Transverse colon (tissue), 4 donors: ENCODE measurements around the gene ANKRD23. TPM values are rescaled to one million over a fixed set of nuclear protein-coding genes. Genes with fewer than 3 reads are reported as not detected.

Source experiments
- DNase-seq: peaks from one replicate; pipeline ENCODE4 v3.0.0-alpha.2; 2019
- H3K27ac ChIP-seq, 4 donors: fragments of 200-600 bp; sonication (generic); 2 replicates each; pipeline ENCODE4 v1.5.1; 2016 to 2018; ENCODE audit warnings: inconsistent platforms in 4 of 4
- H3K27me3 ChIP-seq: fragments of 200-600 bp; sonication (generic); 2 replicates; pipeline ENCODE4 v1.5.1; 2017; ENCODE audit warnings: inconsistent platforms
- H3K36me3 ChIP-seq, 4 donors: fragments of 200-600 bp; sonication (generic); 2 replicates each; pipeline ENCODE4 v1.5.1; 2017 to 2019; ENCODE audit warnings: inconsistent platforms in 4 of 4
- H3K4me1 ChIP-seq, 4 donors: fragments of 200-600 bp; sonication (generic); 2 replicates each; pipeline ENCODE4 v1.5.1; 2017 to 2020; ENCODE audit warnings: inconsistent platforms in 4 of 4
- H3K4me3 ChIP-seq, 4 donors: fragments of 200-600 bp; sonication (generic); 1 replicate in 1 of 4; 2 replicates in 3 of 4; pipeline versions ENCODE4 v1.5.1 to v1.6.1; 2017 to 2019; ENCODE audit warnings: inconsistent platforms in 4 of 4
- H3K9me3 ChIP-seq, 2 donors: fragments of 200-600 bp; sonication (generic); 2 replicates each; pipeline ENCODE4 v1.5.1; 2017 to 2019; ENCODE audit warnings: inconsistent platforms in 2 of 2
- EP300 ChIP-seq: sonication (generic); formaldehyde crosslinking; IDR thresholded peaks from one replicate; pipeline ENCODE4 v1.6.1; 2017; ENCODE audit warnings: antibody characterized with exemption, low read depth
- POLR2A ChIP-seq: fragments of 450-650 bp; IDR thresholded peaks from one replicate; pipeline ENCODE4 v1.6.1; 2016; ENCODE audit warnings: antibody characterized with exemption, mild to moderate bottlenecking, moderate library complexity
- POLR2AphosphoS5 ChIP-seq, 3 donors: sonication (generic); formaldehyde crosslinking; IDR thresholded peaks; one replicate each; pipeline ENCODE4 v1.6.1; 2016; ENCODE audit warnings: antibody characterized with exemption in 3 of 3
- WGBS, 2 donors: methylation state at CpG; one replicate each; pipeline ENCODE4 v1.1.5; 2018; ENCODE audit warnings: low coverage in 1 of 2; 5-methylcytosine and 5-hydroxymethylcytosine counted together
- in situ Hi-C, 4 donors: fragments of 200-750 bp; cut with MboI; loops; one replicate each; pipeline versions ENCODE4 v1.15.0 to v1.15.1; 2017; ENCODE audit warnings: low sequenced_read_pairs in 3 of 4, low pct_ligation_motif_present in 1 of 4, low pct_unique_long_range_greater_than_20kb in 1 of 4
- intact Hi-C: fragments of 100-400 bp; cut with DNase I; formaldehyde crosslinking; loops from one replicate; pipeline ENCODE4 v1.15.1; 2023; ENCODE audit warnings: low total_unique reads
- total RNA-seq, 4 donors: library from RNA; depleted of rRNA; stranded (reverse); fragments of >200 nt; gene quantifications; one replicate each; pipeline ENCODE4 v1.1.0, GENCODE V29; 2016
- TF ChIP-seq, protein P1 (sequence below), 5 experiments: fragments of 200-600 bp in 3 of 5; fragments of 450-650 bp in 2 of 5; sonication (generic) in 3 of 5; IDR thresholded peaks; 1 replicate in 2 of 5; 2 replicates in 3 of 5; pipeline ENCODE4 v1.5.1; 2016 to 2017; ENCODE audit warnings: antibody characterized with exemption in 5 of 5, inconsistent platforms in 3 of 5, mild to moderate bottlenecking in 2 of 5, moderate library complexity in 1 of 5

The ANKRD23 gene
- total RNA-seq, 4 donors from 2014 or later, result 4.1 to 22.7 (median 7.0) TPM

DNA sequence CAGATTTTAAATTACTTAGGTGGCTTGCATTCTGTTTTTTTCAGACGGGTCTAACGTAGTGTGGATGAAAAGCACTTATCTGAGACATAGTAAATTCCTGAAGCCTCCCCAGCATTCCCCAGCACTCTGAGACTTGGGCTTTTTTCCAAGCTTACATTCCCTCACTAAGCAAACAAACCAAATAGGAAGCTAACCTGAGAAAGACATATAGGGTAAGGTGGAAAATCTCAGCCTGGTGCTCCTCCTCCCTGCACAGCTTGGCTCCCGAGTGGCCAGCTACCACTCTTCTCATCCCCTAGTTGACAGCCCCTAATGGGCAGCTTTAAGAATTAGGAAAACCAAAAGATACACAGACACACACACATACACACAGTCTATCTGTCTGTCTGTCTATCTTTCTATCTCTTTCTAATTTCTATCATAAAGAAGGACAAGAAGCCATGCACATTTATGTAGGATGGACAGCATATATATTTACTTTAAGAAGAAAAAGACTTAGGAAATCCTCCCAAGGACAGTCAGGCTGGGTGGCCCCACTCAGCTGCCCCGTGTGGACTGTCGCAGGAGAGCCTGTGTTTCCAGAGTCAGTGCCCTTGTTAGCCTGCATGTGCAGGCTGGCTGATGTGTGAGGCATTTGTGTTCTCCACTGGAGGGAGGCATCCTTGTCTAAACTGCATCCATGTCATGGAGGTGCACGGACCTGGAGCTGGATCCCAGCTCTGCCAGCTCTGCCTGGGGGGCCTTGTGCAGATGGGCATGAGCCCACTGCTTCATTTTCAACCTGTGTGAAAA lies 19.5 kb downstream of the ANKRD23 start:
- no peak for DNase-seq
- TF ChIP-seq, protein P1, sequence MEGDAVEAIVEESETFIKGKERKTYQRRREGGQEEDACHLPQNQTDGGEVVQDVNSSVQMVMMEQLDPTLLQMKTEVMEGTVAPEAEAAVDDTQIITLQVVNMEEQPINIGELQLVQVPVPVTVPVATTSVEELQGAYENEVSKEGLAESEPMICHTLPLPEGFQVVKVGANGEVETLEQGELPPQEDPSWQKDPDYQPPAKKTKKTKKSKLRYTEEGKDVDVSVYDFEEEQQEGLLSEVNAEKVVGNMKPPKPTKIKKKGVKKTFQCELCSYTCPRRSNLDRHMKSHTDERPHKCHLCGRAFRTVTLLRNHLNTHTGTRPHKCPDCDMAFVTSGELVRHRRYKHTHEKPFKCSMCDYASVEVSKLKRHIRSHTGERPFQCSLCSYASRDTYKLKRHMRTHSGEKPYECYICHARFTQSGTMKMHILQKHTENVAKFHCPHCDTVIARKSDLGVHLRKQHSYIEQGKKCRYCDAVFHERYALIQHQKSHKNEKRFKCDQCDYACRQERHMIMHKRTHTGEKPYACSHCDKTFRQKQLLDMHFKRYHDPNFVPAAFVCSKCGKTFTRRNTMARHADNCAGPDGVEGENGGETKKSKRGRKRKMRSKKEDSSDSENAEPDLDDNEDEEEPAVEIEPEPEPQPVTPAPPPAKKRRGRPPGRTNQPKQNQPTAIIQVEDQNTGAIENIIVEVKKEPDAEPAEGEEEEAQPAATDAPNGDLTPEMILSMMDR (IDR thresholded peaks at IDR 0.05), result no peak
- TF ChIP-seq POLR2AphosphoS5 (IDR thresholded peaks at IDR 0.05), result no peak
- no peak for TF ChIP-seq EP300
- TF ChIP-seq POLR2A, result no peak
- in situ Hi-C loops, result no loop called here
- Histone ChIP-seq H3K27me3 (no peaks in the 10 kb centered on the region), H3K4me1 (peaks cover 6 to 53% (median 35%) of the 10 kb centered on the region in 4 donors), H3K9me3 (no peaks in the 10 kb centered on the region), H3K36me3 (peaks cover 0 to 38% (median 17%) of the 10 kb centered on the region in 4 donors), H3K27ac (peak overlapping the region in 2 of 4 donors; percentile 2 to 28), H3K4me3 (no peak overlapping the region)
- WGBS, 2 donors, result 40 to 61% methylated on average over 3 to 6 of the region's 6 CpGs
- intact Hi-C loops, result no loop called here

DNA sequence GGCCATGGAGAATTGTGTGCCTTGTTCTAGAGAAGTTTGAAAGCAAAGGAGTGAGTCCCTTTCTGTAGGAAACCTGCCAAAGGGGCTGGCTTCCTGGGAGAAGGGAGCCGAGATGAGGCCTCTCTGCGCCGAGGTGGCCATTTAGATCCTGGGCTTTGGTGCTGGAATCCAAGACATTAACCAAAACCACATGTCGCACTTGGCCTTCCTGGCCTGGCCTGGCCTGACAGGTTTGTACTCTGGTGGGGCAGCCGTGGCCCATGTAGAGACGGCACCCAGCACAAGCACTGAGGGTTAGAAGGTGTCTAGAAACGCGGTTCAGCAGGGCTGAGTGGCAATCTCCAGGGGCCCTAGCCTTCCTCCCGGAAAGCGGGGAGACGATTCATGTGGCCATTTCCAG lies 20.6 kb downstream of the ANKRD23 start:
- Histone ChIP-seq H3K4me3 (no peak overlapping the region), H3K4me1 (peaks cover 17 to 64% (median 46%) of the 10 kb centered on the region in 4 donors), H3K27me3 (no peaks in the 10 kb centered on the region), H3K27ac (peak overlapping the region in 1 of 4 donors; percentile 28), H3K9me3 (no peaks in the 10 kb centered on the region), H3K36me3 (peaks cover 0 to 27% (median 13%) of the 10 kb centered on the region in 4 donors)
- in situ Hi-C loops, result no loop called here
- intact Hi-C loops, result no loop called here
- WGBS, 2 donors, result 82% methylated on average over 11 of the region's 11 CpGs; no CpG with 5 or more reads in 1 of the 2 donors
- TF ChIP-seq POLR2AphosphoS5 (IDR thresholded peaks at IDR 0.05) (no peak), POLR2A (no peak), EP300 (no peak)
- TF ChIP-seq, protein P1 (IDR thresholded peaks at IDR 0.05), result no peak
- no peak for DNase-seq

DNA sequence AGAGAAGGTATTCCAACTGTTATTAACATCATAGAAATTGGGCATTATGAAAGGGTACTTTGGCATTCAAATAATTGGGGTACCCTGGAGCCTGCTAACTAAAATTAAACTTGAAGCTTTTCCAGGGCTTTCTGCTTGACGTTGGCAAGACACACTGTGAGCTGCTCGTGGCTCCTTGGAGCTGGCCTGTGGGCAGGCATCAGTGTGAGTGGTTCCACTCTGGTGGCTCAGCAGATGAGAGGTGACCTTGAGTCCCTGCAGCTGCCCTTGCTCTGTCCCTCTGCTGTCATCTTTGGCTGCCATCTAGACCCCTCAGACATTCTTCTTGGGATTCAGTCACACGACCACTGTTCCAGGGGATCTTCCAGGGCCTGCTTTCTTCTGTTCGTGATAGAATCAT lies 21.0 kb downstream of the ANKRD23 start:
- DNase-seq, result no peak
- no peak overlapping the region for H3K27ac ChIP-seq
- H3K4me3 ChIP-seq, result no peak overlapping the region
- TF ChIP-seq POLR2A (no peak), POLR2AphosphoS5 (IDR thresholded peaks at IDR 0.05) (no peak), EP300 (no peak)
- TF ChIP-seq, protein P1 (IDR thresholded peaks at IDR 0.05), result no peak
- no peaks in the 10 kb centered on the region for H3K9me3 ChIP-seq
- H3K4me1 ChIP-seq, result peaks cover 21 to 68% (median 50%) of the 10 kb centered on the region in 4 donors
- H3K27me3 ChIP-seq, result no peaks in the 10 kb centered on the region
- peaks cover 0 to 27% (median 11%) of the 10 kb centered on the region in 4 donors for H3K36me3 ChIP-seq
- WGBS, 2 donors, result 88 to 100% methylated on average over 2 to 4 of the region's 4 CpGs
- intact Hi-C loops (no loop called here), in situ Hi-C loops (no loop called here)

DNA sequence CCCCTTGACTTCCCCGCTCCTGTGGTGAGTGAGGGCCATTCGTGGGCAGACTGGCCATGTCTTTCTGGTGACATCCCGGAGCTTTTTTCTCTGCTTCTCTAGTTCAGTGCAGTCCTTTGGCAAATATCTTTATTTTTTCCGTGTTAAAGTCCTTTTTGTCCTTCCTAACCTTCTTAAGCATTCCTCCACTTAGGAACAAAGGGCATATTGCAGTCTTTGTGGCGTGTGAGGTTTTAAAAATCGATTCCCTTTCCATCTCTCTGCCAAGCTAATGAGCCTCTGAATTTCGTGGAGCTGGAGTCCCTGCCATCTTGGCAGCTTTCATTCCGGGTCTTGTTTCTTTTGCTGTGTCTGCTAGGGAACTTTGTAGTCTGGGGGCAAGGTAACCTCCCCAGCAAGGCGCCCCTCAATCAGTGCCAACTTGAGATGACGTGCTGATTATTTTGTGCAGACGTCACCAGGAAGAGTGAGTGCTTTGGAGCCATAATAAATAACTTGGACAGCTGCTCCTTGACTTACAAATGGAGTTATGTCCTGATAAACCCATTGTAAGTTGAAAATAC lies 22.6 kb downstream of the ANKRD23 start:
- Histone ChIP-seq H3K4me3 (no peak overlapping the region), H3K4me1 (peaks cover 27 to 75% (median 58%) of the 10 kb centered on the region in 4 donors), H3K9me3 (no peaks in the 10 kb centered on the region), H3K27ac (no peak overlapping the region), H3K27me3 (no peaks in the 10 kb centered on the region), H3K36me3 (peaks cover 0 to 16% (median 6%) of the 10 kb centered on the region in 4 donors)
- DNase-seq, result no peak
- TF ChIP-seq POLR2A (no peak), EP300 (no peak), POLR2AphosphoS5 (IDR thresholded peaks at IDR 0.05) (no peak)
- TF ChIP-seq, protein P1 (IDR thresholded peaks at IDR 0.05), result no peak
- in situ Hi-C loops, result no loop called here
- 62 to 84% methylated on average over 8 to 11 of the region's 11 CpGs for WGBS, 2 donors
- intact Hi-C loops, result no loop called here
